ENCODE results near the gene GLIPR1L2.

GLIPR1L2 gene

GRCh38 chr12:75476071-75476470 lies 85.2 kb downstream of the GLIPR1L2 start:
- Histone ChIP-seq H3K9ac (ENCODE audit: low read depth, low read length) (no peak overlapping the region), H3K4me1 (ENCODE audit: insufficient read depth, low read length) (peaks cover 2% of the 10 kb centered on the region; the same call in 1 of the 2 replicates), H3K9me3 (ENCODE audit: control insufficient read depth, insufficient read depth, low read length) (no peaks in the 10 kb centered on the region), H3K36me3 (ENCODE audit: insufficient read depth, low read length) (no peaks in the 10 kb centered on the region)

- H3K36me3 ChIP-seq (ENCODE audit: insufficient read depth, low read length): no peaks in the 10 kb centered on the region
- H3K9me3 ChIP-seq (ENCODE audit: control insufficient read depth, insufficient read depth, low read length): no peaks in the 10 kb centered on the region
- peaks cover 10% of the 10 kb centered on the region; the same call in 1 of the 2 replicates for H3K4me1 ChIP-seq (ENCODE audit: insufficient read depth, low read length)
- H3K9ac ChIP-seq (ENCODE audit: low read depth, low read length): no peak overlapping the region
Measured at GRCh38 chr12:75477137-75477536, 86.2 kb downstream of the GLIPR1L2 start.

- Histone ChIP-seq H3K9me3 (ENCODE audit: control insufficient read depth, insufficient read depth, low read length) (no peaks in the 10 kb centered on the region), H3K36me3 (ENCODE audit: insufficient read depth, low read length) (no peaks in the 10 kb centered on the region), H3K4me1 (ENCODE audit: insufficient read depth, low read length) (peaks cover 10% of the 10 kb centered on the region; the same call in 1 of the 2 replicates), H3K9ac (ENCODE audit: low read depth, low read length) (no peak overlapping the region)
Measured at GRCh38 chr12:75478116-75478794, 87.4 kb downstream of the GLIPR1L2 start.

GRCh38 chr12:75479963-75480461 lies 89.1 kb downstream of the GLIPR1L2 start:
- peaks cover 25% of the 10 kb centered on the region for H3K4me1 ChIP-seq (ENCODE audit: insufficient read depth, low read length)
- H3K9ac ChIP-seq (ENCODE audit: low read depth, low read length): no peak overlapping the region
- no peaks in the 10 kb centered on the region for H3K9me3 ChIP-seq (ENCODE audit: control insufficient read depth, insufficient read depth, low read length)
- H3K36me3 ChIP-seq (ENCODE audit: insufficient read depth, low read length): no peaks in the 10 kb centered on the region

- Histone ChIP-seq H3K36me3 (ENCODE audit: insufficient read depth, low read length) (no peaks in the 10 kb centered on the region), H3K4me1 (ENCODE audit: insufficient read depth, low read length) (peaks cover 27% of the 10 kb centered on the region), H3K9ac (ENCODE audit: low read depth, low read length) (peak within 1 kb of the TSS; percentile 22; the same call in 1 of the 2 replicates), H3K9me3 (ENCODE audit: control insufficient read depth, insufficient read depth, low read length) (no peaks in the 10 kb centered on the region)
Measured at GRCh38 chr12:75480469-75480949, 89.6 kb downstream of the GLIPR1L2 start, which contains the start of gene GLIPR1. Gene GLIPR1, plus strand, starts transcription at chr12:75480755. Its CDS starts 126 bp downstream, at chr12:75480881.

- H3K9me3 ChIP-seq (ENCODE audit: control insufficient read depth, insufficient read depth, low read length): no peaks in the 10 kb centered on the region
- H3K36me3 ChIP-seq (ENCODE audit: insufficient read depth, low read length): no peaks in the 10 kb centered on the region
- H3K4me1 ChIP-seq (ENCODE audit: insufficient read depth, low read length): peaks cover 27% of the 10 kb centered on the region
- H3K9ac ChIP-seq (ENCODE audit: low read depth, low read length): peak overlapping the region; percentile 22; the same call in 1 of the 2 replicates
Measured at GRCh38 chr12:75481013-75481705, 90.3 kb downstream of the GLIPR1L2 start.

- Histone ChIP-seq H3K36me3 (ENCODE audit: insufficient read depth, low read length) (no peaks in the 10 kb centered on the region), H3K9me3 (ENCODE audit: control insufficient read depth, insufficient read depth, low read length) (no peaks in the 10 kb centered on the region), H3K9ac (ENCODE audit: low read depth, low read length) (0 out of 2 replicates have a peak overlapping the region, but pooled peaks have one; percentile 22), H3K4me1 (ENCODE audit: insufficient read depth, low read length) (peaks cover 27% of the 10 kb centered on the region)
Measured at GRCh38 chr12:75481774-75482173, 90.9 kb downstream of the GLIPR1L2 start.

Measured in ES-I3 (cell line).